K562 (cell line): ENCODE data around the gene FIBP. TPM values are rescaled to one million over a fixed set of nuclear protein-coding genes. Genes with fewer than 3 reads are reported as not detected.
A peak's percentile ranks its signal among the peaks of the same experiment; 100 is the strongest.

Source experiments
- BCL6 ChIP-seq: fragments of 250-450 bp; sonication (Bioruptor Pico); IDR thresholded peaks from 2 replicates; pipeline ENCODE4 v1.4.0; 2020
- BRF1 ChIP-seq: IDR thresholded peaks from 3 replicates; pipeline ENCODE4 v1.6.1; 2011; ENCODE audit warnings: borderline replicate concordance, mild to moderate bottlenecking; ENCODE audit not compliant: insufficient read length; ENCODE audit errors: extremely low read depth
- CBX8 ChIP-seq: fragments of 200-600 bp; sonication (generic); IDR thresholded peaks from 2 replicates; pipeline ENCODE4 v1.6.1; 2012; ENCODE audit warnings: borderline replicate concordance, mixed run types, low read depth, mild to moderate bottlenecking, moderate library complexity, mixed read lengths, low read length, control low read depth, inconsistent platforms; ENCODE audit not compliant: poor library complexity, severe bottlenecking; ENCODE audit errors: extremely low read depth
- CUX1 ChIP-seq: fragments of 200-800 bp; sonication (Bioruptor generic); IDR thresholded peaks from 2 replicates; pipeline ENCODE4 v1.6.1; 2016; ENCODE audit warnings: missing genetic modification characterization, missing compliant biosample characterization
- HEY1 ChIP-seq: fragments of 250-450 bp; sonication (Bioruptor Pico); IDR thresholded peaks from 2 replicates; pipeline ENCODE4 v1.5.0; 2020; ENCODE audit warnings: mild to moderate bottlenecking, moderate library complexity, borderline replicate concordance
- KAT8 ChIP-seq: fragments of 450-650 bp; IDR thresholded peaks from 2 replicates; pipeline ENCODE4 v1.6.1; 2016; ENCODE audit warnings: low read depth, mild to moderate bottlenecking
- KLF6 ChIP-seq: fragments of 250-450 bp; sonication (Bioruptor Pico); IDR thresholded peaks from 2 replicates; pipeline ENCODE4 v1.4.0; 2020; ENCODE audit warnings: mild to moderate bottlenecking, moderate library complexity, borderline replicate concordance
- NCOR1 ChIP-seq: fragments of 450-650 bp; IDR thresholded peaks from 2 replicates; pipeline ENCODE4 v1.6.1; 2016; ENCODE audit warnings: mild to moderate bottlenecking, moderate library complexity
- PBX2 ChIP-seq, 2 experiments: IDR thresholded peaks in 1 of 2; conservative IDR thresholded peaks in 1 of 2; 2 replicates each; pipeline ENCODE4 v1.6.1; 2016; ENCODE audit warnings: low read depth in 2 of 2, mild to moderate bottlenecking in 1 of 2, missing compliant biosample characterization in 1 of 2, missing genetic modification characterization in 1 of 2, moderate library complexity in 1 of 2
- PHF8 ChIP-seq: fragments of 200-600 bp; sonication (generic); IDR thresholded peaks from 2 replicates; pipeline ENCODE4 v1.6.1; 2012; ENCODE audit warnings: mixed run types, mild to moderate bottlenecking, inconsistent platforms, low read length, moderate library complexity, borderline replicate concordance
- PML ChIP-seq: IDR thresholded peaks from 2 replicates; pipeline ENCODE4 v1.6.1; 2012; ENCODE audit warnings: low read length, inconsistent platforms
- PRDM10 ChIP-seq: fragments of 450-650 bp; IDR thresholded peaks from 2 replicates; pipeline ENCODE4 v1.6.1; 2018; ENCODE audit not compliant: partially characterized antibody
- TRIM28 ChIP-seq: fragments of 450-650 bp; IDR thresholded peaks from 2 replicates; pipeline ENCODE4 v1.6.1; 2017
- ZNF184 ChIP-seq: sonication (generic); formaldehyde crosslinking; IDR thresholded peaks from 2 replicates; pipeline ENCODE4 v1.5.0; 2020; ENCODE audit warnings: missing genetic modification reagents
- ZNF77 ChIP-seq: fragments of 250-450 bp; sonication (Bioruptor Pico); IDR thresholded peaks from 2 replicates; pipeline ENCODE4 v1.5.0; 2020
- ZNF830 ChIP-seq: fragments of 250-450 bp; sonication (Bioruptor Pico); IDR thresholded peaks from 2 replicates; pipeline ENCODE4 v1.5.0; 2021; ENCODE audit warnings: mild to moderate bottlenecking
- polyA plus RNA-seq, 8 experiments: library from polyadenylated mRNA; depleted of rRNA in 4 of 8; stranded (reverse) in 5 of 8; unstranded in 3 of 8; fragments of >200 nt; fragmentation: Nextera tagmentation in 2 of 8; fragmentation: Illumina TruSeq in 1 of 8; extraction: Ambion mirVana in 2 of 8; extraction: Trizol in 1 of 8; gene quantifications; 2 replicates each; pipeline versions ENCODE4 v1.2.1 to v1.2.3, GENCODE V29; 2011 to 2014; ENCODE audit warnings: inconsistent platforms in 1 of 8, missing spikeins in 1 of 8
- total RNA-seq, 7 experiments: library from RNA; depleted of rRNA in 6 of 7; stranded (reverse); fragments of >200 nt in 6 of 7; fragmentation: Illumina TruSeq in 2 of 7; extraction: Trizol in 2 of 7; gene quantifications; 2 replicates each; pipeline versions ENCODE4 v1.2.1 to v1.2.3, GENCODE V29; 2011 to 2021; ENCODE audit warnings: low replicate concordance in 1 of 7

The FIBP gene
- total and polyA plus RNA-seq, 9 of the 15 experiments (the other 6 are each of a cell fraction or from before 2014, with no cell fraction given) = 41.2 to 79.2 (median 48.6) TPM

GRCh38 chr11:65934014-65934413 lies 45.7 kb upstream of the FIBP start (continued):
- no peak for TF ChIP-seq TRIM28
- TF ChIP-seq PBX2 (CRISPR knock-in tag; IDR thresholded peaks at IDR 0.05; ENCODE audit: low read depth) = no peak
- TF ChIP-seq PBX2 (tag; conservative IDR thresholded peaks at IDR 0.05; ENCODE audit: low read depth) = no peak
- TF ChIP-seq PML = peak; percentile 58
- TF ChIP-seq PRDM10 = no peak
- no peak for TF ChIP-seq CBX8
- no peak for TF ChIP-seq HEY1 (CRISPR knock-in tag)
- TF ChIP-seq KLF6 (CRISPR knock-in tag) = no peak
- TF ChIP-seq ZNF184 (CRISPR knock-in tag) = no peak
- peak; percentile 86 for TF ChIP-seq NCOR1
- TF ChIP-seq ZNF830 (CRISPR knock-in tag) = no peak
- no peak for TF ChIP-seq BCL6 (CRISPR knock-in tag)
- no peak for TF ChIP-seq BRF1
- no peak for TF ChIP-seq PHF8
- TF ChIP-seq CUX1 (CRISPR knock-in tag) = peak; percentile 60; the same call in 1 of the 2 replicates
- no peak for TF ChIP-seq KAT8
- TF ChIP-seq ZNF77 (CRISPR knock-in tag) = no peak
